Thyroid gland (tissue), 4 donors: ENCODE results near the gene INO80B. TPM values are rescaled to one million over a fixed set of nuclear protein-coding genes. Genes with fewer than 3 reads are reported as not detected.

ENCODE experiments used
- DNase-seq, 2 donors: peaks; one replicate each; pipeline ENCODE4 v3.0.0-alpha.2; 2019
- H3K27ac ChIP-seq, 3 donors: fragments of 200-600 bp; sonication (generic); 1 replicate in 2 of 3; 2 replicates in 1 of 3; pipeline ENCODE4 v1.5.1; 2016 to 2019; ENCODE audit warnings: mild to moderate bottlenecking in 1 of 3, moderate library complexity in 1 of 3
- H3K27me3 ChIP-seq: fragments of 200-600 bp; sonication (generic); one replicate; pipeline ENCODE4 v1.5.1; 2019
- H3K36me3 ChIP-seq, 2 donors: fragments of 200-600 bp; sonication (generic); one replicate each; pipeline ENCODE4 v1.5.1; 2016 to 2019
- H3K4me1 ChIP-seq, 2 donors: fragments of 200-600 bp; sonication (generic); one replicate each; pipeline ENCODE4 v1.5.1; 2017 to 2019
- H3K4me3 ChIP-seq, 3 donors: fragments of 200-600 bp; sonication (generic); replicated peaks in 1 of 3; 1 replicate in 2 of 3; 2 replicates in 1 of 3; pipeline ENCODE4 v1.5.1; 2016; ENCODE audit warnings: mild to moderate bottlenecking in 1 of 3
- H3K9me3 ChIP-seq: fragments of 200-600 bp; sonication (generic); one replicate; pipeline ENCODE4 v1.5.1; 2017
- POLR2A ChIP-seq, 2 donors: fragments of 450-650 bp; IDR thresholded peaks; one replicate each; pipeline ENCODE4 v1.6.1; 2017; ENCODE audit warnings: antibody characterized with exemption in 2 of 2, mild to moderate bottlenecking in 2 of 2, moderate library complexity in 1 of 2
- WGBS, 2 donors: methylation state at CpG; one replicate each; pipeline ENCODE4 v1.1.5; 2017; 5-methylcytosine and 5-hydroxymethylcytosine counted together
- intact Hi-C: fragments of 100-400 bp; cut with DNase I; formaldehyde crosslinking; loops from one replicate; pipeline ENCODE4 v1.15.1; 2023
- total RNA-seq, 4 donors: library from RNA; depleted of rRNA; stranded (reverse); fragments of >200 nt; gene quantifications; one replicate each; pipeline ENCODE4 v1.2.3, GENCODE V29; 2016
- TF ChIP-seq, protein P1 (sequence below), 6 experiments: fragments of 200-600 bp in 3 of 6; fragments of 450-650 bp in 3 of 6; sonication (generic) in 3 of 6; IDR thresholded peaks; one replicate each; pipeline ENCODE4 v1.5.1; 2016 to 2019; ENCODE audit warnings: antibody characterized with exemption in 6 of 6, mild to moderate bottlenecking in 2 of 6, inconsistent platforms in 1 of 6, moderate library complexity in 1 of 6

INO80B gene
- total RNA-seq, 4 donors from 2014 or later = 19.9 to 74.4 (median 46.1) TPM

DNA sequence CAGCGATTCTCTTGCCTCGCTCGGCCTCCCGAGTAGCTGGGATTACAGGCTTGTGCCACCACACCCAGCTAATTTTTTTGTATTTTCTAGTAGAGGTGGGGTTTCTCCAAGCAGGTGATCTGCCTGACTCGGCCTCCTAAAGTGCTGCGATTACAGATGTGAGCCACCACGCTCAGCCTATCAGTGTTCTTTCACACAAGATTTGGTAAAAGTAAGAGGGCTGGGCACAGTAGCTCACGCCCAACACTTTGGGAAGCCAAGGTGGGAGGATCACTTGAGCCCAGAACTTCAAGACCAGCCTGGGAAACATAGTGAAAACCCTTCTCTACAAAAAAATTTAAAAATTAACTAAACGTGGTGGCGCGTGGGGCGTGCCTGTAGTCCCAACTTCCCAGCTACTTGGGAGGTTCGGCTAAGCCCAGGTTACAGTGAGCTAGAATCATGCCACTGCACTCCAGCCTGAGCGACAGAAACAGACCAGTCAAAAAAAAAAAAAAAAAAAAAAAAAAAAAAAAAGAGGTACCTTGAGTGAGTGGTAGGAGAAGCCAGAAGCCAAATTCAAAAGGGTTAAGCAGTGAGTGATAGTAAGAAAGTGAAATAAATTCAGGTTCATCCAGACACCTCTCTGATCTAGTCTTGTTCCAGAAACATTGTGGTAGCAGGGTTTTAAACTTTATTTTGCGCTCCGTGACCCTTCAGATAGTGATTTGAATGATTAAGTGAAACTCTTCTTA, 16.6 kb downstream of the INO80B start:
- WGBS, 2 donors = 62 to 66% methylated on average over 16 of the region's 16 CpGs
- peak overlapping the region; percentile 82 to 86 (median 83) for H3K27ac ChIP-seq
- intact Hi-C loops = no loop called here
- TF ChIP-seq, protein P1, sequence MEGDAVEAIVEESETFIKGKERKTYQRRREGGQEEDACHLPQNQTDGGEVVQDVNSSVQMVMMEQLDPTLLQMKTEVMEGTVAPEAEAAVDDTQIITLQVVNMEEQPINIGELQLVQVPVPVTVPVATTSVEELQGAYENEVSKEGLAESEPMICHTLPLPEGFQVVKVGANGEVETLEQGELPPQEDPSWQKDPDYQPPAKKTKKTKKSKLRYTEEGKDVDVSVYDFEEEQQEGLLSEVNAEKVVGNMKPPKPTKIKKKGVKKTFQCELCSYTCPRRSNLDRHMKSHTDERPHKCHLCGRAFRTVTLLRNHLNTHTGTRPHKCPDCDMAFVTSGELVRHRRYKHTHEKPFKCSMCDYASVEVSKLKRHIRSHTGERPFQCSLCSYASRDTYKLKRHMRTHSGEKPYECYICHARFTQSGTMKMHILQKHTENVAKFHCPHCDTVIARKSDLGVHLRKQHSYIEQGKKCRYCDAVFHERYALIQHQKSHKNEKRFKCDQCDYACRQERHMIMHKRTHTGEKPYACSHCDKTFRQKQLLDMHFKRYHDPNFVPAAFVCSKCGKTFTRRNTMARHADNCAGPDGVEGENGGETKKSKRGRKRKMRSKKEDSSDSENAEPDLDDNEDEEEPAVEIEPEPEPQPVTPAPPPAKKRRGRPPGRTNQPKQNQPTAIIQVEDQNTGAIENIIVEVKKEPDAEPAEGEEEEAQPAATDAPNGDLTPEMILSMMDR (IDR thresholded peaks at IDR 0.05) = no peak
- no peak for TF ChIP-seq POLR2A (IDR thresholded peaks at IDR 0.05)
- peak in 1 of 2 donors; percentile 6 for DNase-seq
- peaks cover 14 to 16% of the 10 kb centered on the region in 2 donors for H3K36me3 ChIP-seq
- peak overlapping the region; percentile 4 to 78 (median 35) for H3K4me3 ChIP-seq
- H3K27me3 ChIP-seq = no peaks in the 10 kb centered on the region
- H3K9me3 ChIP-seq = no peaks in the 10 kb centered on the region
- peaks cover 5 to 16% of the 10 kb centered on the region in 2 donors for H3K4me1 ChIP-seq

DNA sequence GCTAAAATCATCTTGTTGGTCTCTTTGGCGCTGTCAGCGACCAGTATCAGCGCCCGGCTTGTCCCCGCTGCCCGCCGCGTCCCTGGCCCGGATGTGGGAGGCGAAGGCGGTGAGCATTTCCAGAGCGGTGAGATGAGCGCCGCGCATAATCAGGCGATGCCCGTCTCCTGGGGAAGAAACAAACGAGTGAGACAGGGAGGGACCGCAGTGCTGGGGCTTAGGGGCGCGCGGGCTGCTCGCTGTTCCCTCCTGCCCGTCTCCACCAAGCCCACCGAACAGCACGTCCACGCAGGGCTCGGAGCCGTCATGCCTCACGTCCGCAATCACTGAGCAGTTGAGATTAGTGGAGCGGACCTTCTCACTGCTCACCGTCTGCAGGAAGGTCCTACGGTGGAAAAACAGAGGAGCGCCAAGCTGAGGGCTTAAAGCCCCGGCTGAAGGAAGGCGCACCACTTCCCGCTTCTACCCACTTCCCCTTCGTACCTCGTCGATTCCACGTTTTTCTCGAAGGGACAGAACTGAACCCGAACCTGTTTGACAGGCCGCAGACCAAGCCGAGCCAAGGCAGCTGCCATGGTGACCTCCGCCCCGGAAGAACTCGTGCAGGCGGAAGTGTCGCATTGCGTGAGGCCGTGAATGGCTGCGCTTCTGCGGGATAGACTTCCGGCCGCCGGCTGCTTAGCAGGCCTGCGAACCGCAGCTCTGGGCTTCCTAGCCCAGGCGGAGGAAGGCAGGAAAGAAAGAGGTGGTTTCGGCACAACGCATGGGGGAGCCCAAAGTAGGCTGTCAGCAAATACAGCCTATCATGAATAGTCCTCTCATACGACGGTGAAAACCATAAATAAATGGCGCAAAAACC, 17.4 kb downstream of the INO80B start, which contains the start of gene MRPL53:
TSS of gene MRPL53 (minus strand) at position 595 of the 859 bp plus-strand sequence. CDS start at position 575, 20 bp downstream.
- peak within 1 kb of the TSS; percentile 82 to 86 (median 83) for H3K27ac ChIP-seq
- H3K27me3 ChIP-seq = no peaks in the 10 kb centered on the region
- peak within 1 kb of the TSS; percentile 4 to 78 (median 35) for H3K4me3 ChIP-seq
- TF ChIP-seq, protein P1 (IDR thresholded peaks at IDR 0.05) = no peak
- TF ChIP-seq POLR2A (IDR thresholded peaks at IDR 0.05) = peak in 1 of 2 donors; percentile 80
- peak; percentile 93 to 95 for DNase-seq
- intact Hi-C loops = no loop called here
- H3K36me3 ChIP-seq = peaks cover 14 to 16% of the 10 kb centered on the region in 2 donors
- peaks cover 5 to 16% of the 10 kb centered on the region in 2 donors for H3K4me1 ChIP-seq
- WGBS, 2 donors = 1 to 2% methylated on average over 41 of the region's 66 CpGs
- H3K9me3 ChIP-seq = no peaks in the 10 kb centered on the region

DNA sequence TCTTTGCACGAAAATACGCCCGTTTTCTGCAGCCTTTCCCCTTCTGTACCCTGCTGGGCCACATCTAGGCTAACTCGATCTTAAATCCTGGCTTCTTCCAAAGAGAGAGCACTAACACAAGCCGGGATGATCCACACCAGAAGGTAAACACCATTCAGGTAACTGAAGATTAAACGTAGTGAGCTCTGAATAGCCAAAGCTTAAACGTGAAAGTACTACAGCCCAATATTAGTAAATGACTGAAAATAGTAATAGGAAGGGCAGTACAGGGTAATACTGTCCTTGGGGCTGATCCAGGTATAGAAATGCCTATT, 18.0 kb downstream of the INO80B start:
- Histone ChIP-seq H3K9me3 (no peaks in the 10 kb centered on the region), H3K36me3 (peaks cover 14 to 16% of the 10 kb centered on the region in 2 donors), H3K27me3 (no peaks in the 10 kb centered on the region), H3K27ac (peak overlapping the region; percentile 82 to 86 (median 83)), H3K4me1 (peaks cover 5 to 16% of the 10 kb centered on the region in 2 donors), H3K4me3 (peak overlapping the region; percentile 4 to 78 (median 35))
- whole genome bisulfite sequencing, 2 donors = 4 to 14% methylated on average over 7 of the region's 7 CpGs
- TF ChIP-seq, protein P1 (IDR thresholded peaks at IDR 0.05) = no peak
- no peak for TF ChIP-seq POLR2A (IDR thresholded peaks at IDR 0.05)
- DNase-seq = no peak
- intact Hi-C loops = no loop called here

DNA sequence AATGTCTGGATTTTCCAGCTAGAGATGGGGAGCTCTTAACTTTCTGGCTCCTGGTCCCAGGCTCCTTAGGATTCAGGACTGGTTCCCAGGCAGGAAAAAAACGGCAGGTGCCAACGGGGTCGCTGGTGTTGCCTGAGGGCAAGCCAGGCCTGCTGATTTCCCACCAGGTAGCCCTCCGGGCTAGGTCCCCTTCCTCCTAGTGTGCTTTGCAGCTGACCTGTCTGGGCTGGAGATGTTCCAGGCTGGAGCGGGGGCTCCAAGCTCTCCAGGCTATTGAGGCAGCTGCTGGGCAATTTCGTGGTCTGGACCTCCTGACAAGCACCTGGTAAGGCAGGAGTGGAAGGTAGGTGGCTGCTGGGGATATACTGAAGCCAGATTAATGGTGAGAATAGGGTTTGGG, 19.6 kb downstream of the INO80B start:
- peaks cover 14 to 16% of the 10 kb centered on the region in 2 donors for H3K36me3 ChIP-seq
- H3K4me1 ChIP-seq = peaks cover 5 to 16% of the 10 kb centered on the region in 2 donors
- no peak overlapping the region for H3K27ac ChIP-seq
- no peak for DNase-seq
- H3K9me3 ChIP-seq = no peaks in the 10 kb centered on the region
- no peak for TF ChIP-seq POLR2A (IDR thresholded peaks at IDR 0.05)
- TF ChIP-seq, protein P1 (IDR thresholded peaks at IDR 0.05) = no peak
- WGBS, 2 donors = 91 to 96% methylated on average over 4 to 6 of the region's 6 CpGs
- H3K4me3 ChIP-seq = no peak overlapping the region
- H3K27me3 ChIP-seq = no peaks in the 10 kb centered on the region
- intact Hi-C loops = no loop called here
